SHP77 treated with DMSO at 0.1 percent for 48 hours (cell line): ENCODE data around the gene SARS1.
A peak's percentile ranks its signal among the peaks of the same experiment; 100 is the strongest.
"Not testable (repeated sequence)": the region's sequence is repeated elsewhere in the genome, so short reads cannot be mapped to it uniquely, and the experiment has no call there.

Experiments
- DNase-seq: peaks from one replicate; lab custom pipeline; 2025; lab: John Stamatoyannopoulos, UW

The SARS1 gene

DNA sequence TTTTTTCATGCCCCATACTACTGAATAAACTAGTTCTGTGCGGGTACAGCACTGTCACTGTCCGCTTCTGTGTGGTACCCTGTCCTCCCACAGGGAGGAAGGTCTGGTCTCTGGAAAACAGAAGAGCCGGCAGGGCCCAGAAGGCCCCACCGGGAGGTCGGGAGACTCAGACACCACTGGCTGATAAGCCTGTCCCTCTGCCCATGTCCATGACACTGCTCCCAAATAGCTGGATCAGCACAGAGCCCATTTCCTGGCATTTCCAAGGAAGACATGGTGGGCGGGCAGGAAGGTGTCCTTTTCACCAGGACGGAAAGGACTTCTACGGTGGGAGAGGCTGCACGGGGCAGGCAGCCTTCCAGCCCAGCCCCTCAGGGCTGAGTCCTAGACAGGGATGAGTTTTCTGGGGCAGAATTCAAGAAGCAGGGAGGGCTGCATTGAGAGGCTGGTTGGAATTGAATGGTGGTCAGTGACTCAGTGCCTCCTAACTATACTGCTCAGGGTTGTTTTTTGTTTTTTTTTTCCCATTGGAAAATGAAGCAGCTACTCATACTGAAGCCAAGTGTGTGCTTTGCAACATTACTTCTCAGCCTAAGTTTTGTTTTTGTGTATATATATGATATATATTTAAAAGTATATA is 62.1 kb downstream of the SARS1 start:
- no peak for DNase-seq

DNA sequence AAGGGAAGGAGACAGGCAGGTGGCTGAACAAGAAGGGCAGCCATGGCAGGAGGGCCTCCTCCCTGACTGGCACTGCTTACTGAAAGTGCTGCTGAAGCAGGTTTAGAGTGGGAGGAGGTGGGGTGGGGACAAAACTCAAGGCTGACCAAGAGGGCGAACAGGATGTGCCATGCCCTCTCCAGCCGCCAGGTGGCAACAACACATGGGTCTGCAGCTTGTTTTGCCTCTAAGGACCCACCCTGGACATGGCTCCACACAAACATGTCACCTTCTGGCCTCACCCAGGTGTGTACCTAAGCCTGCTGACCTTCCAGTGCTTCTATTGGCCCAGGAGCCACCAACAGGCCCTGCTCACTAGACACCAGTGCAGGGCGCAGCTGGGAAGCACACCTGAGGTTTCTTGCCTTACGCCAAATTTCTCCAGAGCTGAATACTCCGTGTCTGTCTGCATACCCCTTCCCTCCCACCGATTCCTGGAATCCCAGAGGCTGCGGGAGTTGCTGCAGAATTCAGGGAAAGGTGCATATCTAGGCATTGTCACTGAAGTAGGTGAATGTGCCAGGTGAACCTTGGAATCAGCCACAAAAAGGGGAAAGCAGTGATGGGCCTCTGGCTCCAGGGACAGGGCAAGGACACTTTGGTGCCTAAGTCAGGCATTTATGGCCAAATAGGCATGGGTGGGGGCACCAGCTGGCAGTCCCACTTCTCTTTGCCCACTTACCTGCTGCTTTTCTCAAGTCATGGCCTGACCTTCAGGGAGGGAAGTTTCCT is 63.9 kb downstream of the SARS1 start:
- DNase-seq = no peak

DNA sequence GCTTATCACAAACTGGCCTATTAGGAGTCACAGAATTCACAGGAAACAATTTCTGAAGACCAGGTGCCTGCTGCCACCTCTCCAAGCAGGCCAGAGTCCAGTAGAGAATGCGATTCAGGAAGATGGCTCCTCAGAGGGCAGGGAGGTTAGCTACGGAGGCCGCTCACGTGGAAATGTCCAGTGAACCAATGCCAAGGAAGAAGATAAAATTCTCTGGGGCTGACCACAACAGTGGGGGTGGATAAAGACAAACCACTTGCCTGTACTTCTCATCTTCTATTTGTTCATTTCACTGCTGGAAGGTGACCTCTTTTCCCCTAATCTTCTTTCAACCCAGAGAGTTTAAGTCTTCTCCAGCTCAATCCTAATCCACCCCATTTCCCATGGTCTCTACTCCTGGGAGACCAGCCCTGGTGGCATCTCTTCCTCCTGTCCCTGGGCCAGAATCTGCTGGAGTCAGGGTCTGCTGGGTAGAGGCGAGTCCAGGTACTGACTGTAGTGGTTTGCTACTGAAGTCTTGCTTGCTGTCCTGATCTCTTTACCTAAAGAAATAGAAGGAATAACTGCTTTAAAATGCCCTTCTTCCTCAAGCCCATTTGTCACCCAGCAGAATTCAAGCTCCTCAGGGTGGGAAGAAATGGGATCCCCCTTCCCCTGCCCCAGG is 66.0 kb downstream of the SARS1 start:
- no peak for DNase-seq

DNA sequence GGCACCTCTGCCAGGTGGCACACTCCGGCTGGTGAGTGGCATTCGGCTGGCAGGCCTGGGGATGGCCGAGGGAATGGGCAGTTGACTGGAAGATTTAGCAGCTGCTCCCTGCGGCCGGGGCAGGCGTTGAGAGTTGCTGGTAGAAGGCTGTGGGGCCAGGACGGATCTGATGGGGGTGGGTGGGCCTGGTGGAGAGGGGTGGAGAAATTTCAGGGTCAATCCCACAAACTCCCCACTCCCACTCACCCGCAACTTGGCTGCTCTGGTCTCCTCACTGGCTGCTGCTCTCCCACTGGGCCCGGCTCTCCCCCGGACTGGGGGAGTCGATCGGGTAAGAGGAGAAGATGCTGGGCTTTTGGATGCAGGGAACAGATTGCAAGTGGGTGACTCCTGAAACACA is 67.1 kb downstream of the SARS1 start:
- no peak for DNase-seq

DNA sequence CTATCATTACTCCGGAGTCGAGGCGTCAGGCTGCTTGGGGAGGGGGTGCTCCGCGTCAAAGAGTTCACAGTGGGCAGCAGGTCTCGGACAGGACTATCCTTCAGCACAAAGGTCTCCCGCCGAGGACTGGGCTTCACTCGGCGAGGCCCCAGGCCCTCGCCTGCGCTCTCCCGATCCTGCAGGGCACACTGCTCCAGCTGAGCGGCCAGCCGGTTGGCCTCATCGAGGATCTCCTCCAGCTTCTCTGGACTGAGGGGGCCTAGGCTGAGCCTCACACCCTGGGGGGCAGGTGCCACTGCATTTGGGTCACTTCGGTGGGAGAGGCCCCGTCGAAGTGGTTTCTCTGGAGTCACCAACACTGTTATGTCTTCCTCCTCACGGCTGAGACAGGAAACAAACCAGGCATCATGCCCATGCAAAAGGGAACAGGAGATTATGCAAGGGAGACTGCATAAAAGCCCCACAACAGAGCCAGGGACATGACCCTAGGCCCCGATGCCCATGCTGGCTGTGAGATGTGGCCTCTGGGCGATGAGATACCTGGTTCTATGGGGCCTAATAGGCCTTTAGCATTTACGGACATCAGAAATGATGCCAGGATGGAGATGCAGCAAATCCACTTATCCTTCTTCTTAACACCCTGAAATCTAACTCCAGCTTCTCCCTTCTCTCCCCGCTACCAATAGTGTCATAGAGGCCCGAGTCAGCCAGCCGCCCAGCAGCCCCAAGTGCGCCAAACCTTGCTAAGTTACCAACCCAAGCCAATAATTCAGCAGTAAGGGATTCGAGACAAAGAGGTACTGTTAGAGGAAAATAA is 68.2 kb downstream of the SARS1 start:
- no peak for DNase-seq

DNA sequence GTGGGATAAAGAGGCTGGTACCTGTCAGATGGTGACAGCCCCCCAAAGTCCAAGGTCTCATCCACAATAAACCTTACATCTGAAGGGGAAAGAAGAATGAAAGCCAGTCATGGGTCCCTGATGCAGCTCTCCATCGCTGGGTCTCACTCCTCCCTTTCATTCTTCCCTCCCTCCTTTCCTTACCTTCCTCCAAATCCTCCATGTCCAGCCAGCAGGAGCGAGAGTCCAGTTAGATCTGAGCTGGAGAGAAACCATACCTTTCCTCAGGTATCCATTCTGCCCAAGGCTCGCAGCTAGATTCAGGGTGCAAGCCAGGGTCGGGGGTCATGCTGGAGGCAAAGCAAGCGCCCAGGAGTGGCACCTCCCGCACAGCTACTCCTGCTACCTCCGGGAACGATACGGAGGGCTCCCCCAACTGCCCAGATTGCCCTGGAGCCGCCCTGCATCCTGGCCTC is 68.8 kb downstream of the SARS1 start:
- no peak for DNase-seq

DNA sequence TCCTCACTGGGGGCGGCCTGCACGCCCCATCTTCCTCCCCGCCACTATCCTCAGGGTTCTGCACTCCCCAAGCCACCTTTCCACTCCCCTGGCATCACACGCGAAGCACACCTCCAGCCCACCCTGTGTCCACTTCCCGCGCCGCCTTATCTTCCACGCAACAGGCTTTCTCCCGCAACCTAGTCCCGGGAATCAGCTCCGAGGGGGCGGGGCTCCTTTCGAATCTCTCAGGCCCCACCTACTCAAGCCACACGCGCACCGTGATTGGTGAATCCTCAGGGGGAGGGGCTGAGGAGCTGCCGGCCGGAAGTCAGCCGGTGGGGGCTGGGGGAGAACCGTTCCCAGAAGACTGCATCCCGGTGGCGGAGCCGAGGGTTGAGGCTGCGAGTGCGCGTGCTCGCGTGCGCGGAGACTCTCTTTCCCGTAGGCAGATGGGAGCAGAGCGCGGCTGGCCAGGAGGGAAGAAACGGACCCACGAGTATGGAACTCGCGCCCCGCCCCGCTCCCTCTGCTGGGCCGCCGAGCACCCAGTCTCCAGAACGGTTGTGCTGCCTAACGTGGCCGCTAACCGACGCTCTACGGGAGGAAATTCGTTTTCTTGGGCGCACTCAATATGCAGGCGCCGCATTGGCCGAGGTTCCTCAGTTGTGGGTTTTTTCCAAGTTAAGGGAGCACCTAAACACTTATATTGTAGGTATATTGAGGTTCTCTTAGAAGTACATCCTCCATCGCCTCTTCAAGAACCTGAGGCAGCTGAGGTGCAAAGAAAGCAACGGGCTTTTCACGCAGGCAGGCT is 69.4 kb downstream of the SARS1 start, which contains the start of gene PSRC1:
Gene PSRC1 (minus strand): TSS at position 194 of the 796 bp plus-strand sequence.
- peak; percentile 90 for DNase-seq

GRCh38 chr1:109283748-109284600 is 70.3 kb downstream of the SARS1 start:
- no peak for DNase-seq

DNA sequence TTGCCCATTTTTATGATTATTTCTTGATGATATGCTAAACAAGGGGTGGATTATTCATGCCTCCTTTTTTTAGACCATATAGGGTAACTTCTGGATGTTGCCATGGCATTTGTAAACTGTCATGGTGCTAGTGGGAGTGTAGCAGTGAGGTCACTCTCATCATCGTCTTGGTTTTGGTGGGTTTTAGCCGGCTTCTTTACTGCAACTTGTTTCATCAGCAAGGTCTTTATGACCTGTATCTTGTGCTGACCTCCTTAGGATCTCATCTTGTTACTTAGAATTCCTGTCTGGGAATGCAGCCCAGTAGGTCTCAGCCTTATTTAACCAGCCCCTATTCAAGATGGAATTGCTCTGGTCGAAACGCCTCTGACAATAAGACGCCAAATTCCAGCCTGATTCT is 73.0 kb downstream of the SARS1 start:
- not testable (repeated sequence) for DNase-seq
